Measurements from ENCODE around the gene LIN54.
"Not testable (repeated sequence)": the region's sequence is repeated elsewhere in the genome, so short reads cannot be mapped to it uniquely, and the experiment has no call there.

DNA sequence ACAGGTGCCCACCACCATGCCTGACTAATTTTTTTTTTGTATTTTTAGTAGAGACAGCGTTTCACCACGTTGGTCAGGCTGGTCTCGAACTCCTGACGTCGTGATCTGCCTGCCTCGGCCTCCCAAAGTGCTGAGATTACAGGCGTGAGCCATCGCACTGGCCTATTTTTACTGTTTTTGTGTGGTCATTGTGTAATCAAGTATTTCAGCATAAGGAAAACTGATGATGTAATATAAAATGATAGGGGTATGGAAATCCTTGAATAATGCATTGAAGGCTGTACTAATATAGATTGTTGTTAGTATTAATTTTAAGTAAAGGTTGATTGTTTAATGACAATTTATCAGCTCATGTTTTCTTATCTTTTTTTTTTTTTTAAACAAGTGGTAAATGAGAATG lies 38.2 kb upstream of the LIN54 start:
- not testable (repeated sequence) for TF ChIP-seq CTCF (conservative IDR thresholded peaks at IDR 0.05; ENCODE audit: low read length); EZH2phosphoT487 (IDR thresholded peaks at IDR 0.05; ENCODE audit: borderline replicate concordance)
